Right lobe of liver (tissue), 4 donors: ENCODE results near the gene ZMIZ1.

ENCODE experiments used
- CTCF ChIP-seq, 4 donors: fragments of 200-600 bp in 3 of 4; fragments of 450-650 bp in 1 of 4; IDR thresholded peaks; one replicate each; pipeline versions ENCODE4 v1.5.1 to v1.8.0; 2016 to 2022; ENCODE audit warnings: antibody characterized with exemption in 4 of 4, mild to moderate bottlenecking in 2 of 4
- POLR2A ChIP-seq: fragments of 450-650 bp; IDR thresholded peaks from one replicate; pipeline ENCODE4 v1.6.1; 2017; ENCODE audit warnings: antibody characterized with exemption, mild to moderate bottlenecking
- donor health status: DM: no; HTN: no; CAD: no.
- donor health status: DM: no; HTN: no; CAD: no.
- donor health status: DM: no; HTN: yes; CAD: no.

GRCh38 chr10:79318369-79318768 is 249.6 kb downstream of the ZMIZ1 start:
- TF ChIP-seq CTCF (IDR thresholded peaks at IDR 0.05) (no peak), POLR2A (no peak)
